Glomerular visceral epithelial cell (primary cell): ENCODE results near the gene SRGAP2C.
A peak's percentile ranks its signal among the peaks of the same experiment; 100 is the strongest.
"Not testable (repeated sequence)": the region's sequence is repeated elsewhere in the genome, so short reads cannot be mapped to it uniquely, and the experiment has no call there.

Experiments
- DNase-seq: peaks from one replicate; pipeline ENCODE4 v3.0.0-alpha.2; 2016; ENCODE audit errors: extremely low spot score

Gene SRGAP2C

GRCh38 chr1:121227544-121228330 lies 43.0 kb downstream of the SRGAP2C start:
- DNase-seq: not testable (repeated sequence)

- DNase-seq: not testable (repeated sequence)
Measured at GRCh38 chr1:121230636-121231035, 45.9 kb downstream of the SRGAP2C start.

- not testable (repeated sequence) for DNase-seq
Measured at GRCh38 chr1:121232445-121233125, 47.8 kb downstream of the SRGAP2C start.

GRCh38 chr1:121234090-121234759 lies 49.5 kb downstream of the SRGAP2C start:
- DNase-seq: not testable (repeated sequence)

GRCh38 chr1:121238384-121238783 lies 53.6 kb downstream of the SRGAP2C start:
- DNase-seq: not testable (repeated sequence)

GRCh38 chr1:121243913-121244312 lies 59.1 kb downstream of the SRGAP2C start:
- DNase-seq: not testable (repeated sequence)

GRCh38 chr1:121246399-121246798 lies 61.6 kb downstream of the SRGAP2C start:
- not testable (repeated sequence) for DNase-seq

GRCh38 chr1:121252656-121253055 lies 67.9 kb downstream of the SRGAP2C start:
- DNase-seq: not testable (repeated sequence)

GRCh38 chr1:121254618-121255017 lies 69.8 kb downstream of the SRGAP2C start:
- not testable (repeated sequence) for DNase-seq

- not testable (repeated sequence) for DNase-seq
Measured at GRCh38 chr1:121257632-121258031, 72.9 kb downstream of the SRGAP2C start.

GRCh38 chr1:121258134-121258533 lies 73.4 kb downstream of the SRGAP2C start:
- DNase-seq: not testable (repeated sequence)

GRCh38 chr1:121260205-121260604 lies 75.4 kb downstream of the SRGAP2C start:
- DNase-seq: peak; percentile 1

- DNase-seq: not testable (repeated sequence)
Measured at GRCh38 chr1:121262163-121262562, 77.4 kb downstream of the SRGAP2C start.

GRCh38 chr1:121263789-121264244 lies 79.0 kb downstream of the SRGAP2C start:
- DNase-seq: peak; percentile 53

GRCh38 chr1:121267072-121267471 lies 82.3 kb downstream of the SRGAP2C start:
- not testable (repeated sequence) for DNase-seq

GRCh38 chr1:121269309-121269708 lies 84.5 kb downstream of the SRGAP2C start:
- not testable (repeated sequence) for DNase-seq

GRCh38 chr1:121269973-121270372 lies 85.2 kb downstream of the SRGAP2C start:
- DNase-seq: not testable (repeated sequence)

- DNase-seq: not testable (repeated sequence)
Measured at GRCh38 chr1:121271143-121271715, 86.5 kb downstream of the SRGAP2C start.

GRCh38 chr1:121275435-121275834 lies 90.7 kb downstream of the SRGAP2C start:
- DNase-seq: peak; percentile 1

GRCh38 chr1:121278202-121278601 lies 93.4 kb downstream of the SRGAP2C start:
- not testable (repeated sequence) for DNase-seq

GRCh38 chr1:121278777-121279547 lies 94.2 kb downstream of the SRGAP2C start:
- DNase-seq: peak; percentile 9
